Left renal cortex interstitium (tissue), 4 donors: ENCODE data around the gene GPR161. TPM values are rescaled to one million over a fixed set of nuclear protein-coding genes. Genes with fewer than 3 reads are reported as not detected.

Source experiments
- DNase-seq, 4 donors: peaks; one replicate each; pipeline ENCODE4 v3.0.0-alpha.2; 2013; ENCODE audit warnings: low read depth in 4 of 4, low spot score in 2 of 4, missing footprints in 1 of 4
- polyA plus RNA-seq, 4 donors: library from polyadenylated mRNA; unstranded; fragments of 120-200 nt; gene quantifications; one replicate each; pipeline ENCODE4 v1.2.1, GENCODE V29; 2013; ENCODE audit not compliant: insufficient read length in 4 of 4

The GPR161 gene
- polyA plus RNA-seq, 4 donors, result 19.1 to 20.7 (median 20.4) TPM

DNA sequence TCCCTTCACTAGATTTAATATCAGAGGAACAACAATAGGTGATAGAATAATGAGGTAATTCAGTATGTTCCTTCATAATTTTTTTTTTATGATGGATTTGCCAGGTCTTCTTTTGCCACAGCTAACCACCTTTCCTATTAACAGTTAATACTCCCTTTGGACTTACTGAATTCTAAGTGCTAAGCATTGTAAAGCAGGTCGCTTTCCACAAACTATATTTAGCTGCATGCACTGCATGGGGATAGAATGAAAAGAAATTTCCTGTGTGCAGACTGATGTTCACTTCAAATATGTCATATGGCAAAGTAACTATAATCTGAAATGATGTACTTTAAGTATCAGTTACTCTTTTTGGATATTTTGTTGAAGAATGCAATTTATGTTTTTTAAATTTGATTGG, 85.8 kb downstream of the GPR161 start:
- DNase-seq, result no peak

DNA sequence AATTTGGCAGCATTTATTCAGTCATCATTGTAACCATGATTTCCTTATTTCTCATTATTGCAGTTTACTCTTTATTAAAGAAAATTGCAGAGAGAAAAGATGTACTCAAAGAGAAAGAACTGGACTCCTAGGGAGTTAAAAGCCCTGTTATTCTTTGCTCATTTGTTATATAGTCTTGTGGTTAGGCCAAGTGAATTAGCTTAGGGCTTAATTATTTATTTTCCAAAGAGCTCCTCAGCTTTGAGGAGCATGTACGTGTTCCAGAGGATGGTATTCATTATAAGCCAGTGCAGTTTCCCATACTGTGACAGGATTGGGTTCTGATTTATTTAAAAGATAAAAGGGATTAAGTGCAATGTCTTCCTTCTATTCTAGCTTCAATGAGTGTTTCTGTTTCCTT, 86.4 kb downstream of the GPR161 start:
- no peak for DNase-seq

DNA sequence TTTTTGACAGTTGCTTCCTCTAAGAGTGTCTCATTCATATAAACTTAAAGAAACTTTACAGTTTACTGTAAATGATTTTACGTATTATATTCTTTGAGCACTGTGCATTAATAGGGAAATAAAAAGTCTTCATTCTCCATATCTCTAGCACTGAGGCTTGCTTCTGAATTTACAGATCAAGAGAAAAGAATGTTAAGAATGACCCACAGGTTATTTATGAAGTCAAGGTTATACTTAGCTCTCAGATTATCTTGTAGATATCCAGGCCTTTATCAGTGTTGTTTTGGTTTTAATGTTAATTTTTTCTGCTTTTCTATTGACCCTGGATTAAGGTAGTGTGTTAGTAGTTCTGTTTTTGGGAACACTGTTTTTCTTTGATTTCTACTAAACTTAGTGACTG, 91.4 kb downstream of the GPR161 start:
- no peak for DNase-seq

DNA sequence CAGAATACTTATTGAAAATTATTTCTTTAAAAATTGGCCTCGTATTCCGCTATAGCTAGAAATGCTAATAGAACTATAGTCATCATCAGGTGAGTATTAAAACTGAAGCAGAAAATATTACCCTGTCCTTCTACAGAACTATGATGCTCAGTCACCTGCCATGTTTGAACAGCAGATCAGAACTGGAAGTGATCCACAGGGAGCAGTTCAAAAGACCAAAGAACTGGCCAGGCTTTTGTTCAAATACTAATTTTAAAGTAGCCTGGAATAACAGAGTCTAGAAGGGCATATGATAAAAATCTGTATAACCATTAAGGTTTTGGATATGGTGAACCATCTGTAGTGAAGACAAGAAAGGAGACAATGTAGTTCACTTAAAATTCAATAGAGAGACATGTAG, 94.4 kb downstream of the GPR161 start:
- no peak for DNase-seq

DNA sequence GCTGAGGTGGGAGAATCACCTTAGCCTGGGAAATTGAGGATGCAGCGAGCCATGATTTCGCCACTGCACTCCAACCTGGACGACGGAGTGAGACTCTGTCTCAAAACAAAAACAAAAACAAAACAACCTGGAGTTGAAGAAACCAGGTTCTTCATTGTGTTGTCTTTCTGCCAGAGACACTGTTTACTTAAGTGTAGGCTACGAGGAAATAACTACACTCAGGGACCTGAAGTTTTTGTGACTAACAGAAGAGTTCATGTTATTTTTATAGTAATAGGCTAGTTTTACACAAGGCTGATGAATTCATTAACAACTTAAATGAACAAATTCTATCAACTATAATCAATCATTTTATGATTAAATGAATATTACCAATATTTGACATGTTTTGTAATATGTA, 101.4 kb downstream of the GPR161 start:
- no peak for DNase-seq

DNA sequence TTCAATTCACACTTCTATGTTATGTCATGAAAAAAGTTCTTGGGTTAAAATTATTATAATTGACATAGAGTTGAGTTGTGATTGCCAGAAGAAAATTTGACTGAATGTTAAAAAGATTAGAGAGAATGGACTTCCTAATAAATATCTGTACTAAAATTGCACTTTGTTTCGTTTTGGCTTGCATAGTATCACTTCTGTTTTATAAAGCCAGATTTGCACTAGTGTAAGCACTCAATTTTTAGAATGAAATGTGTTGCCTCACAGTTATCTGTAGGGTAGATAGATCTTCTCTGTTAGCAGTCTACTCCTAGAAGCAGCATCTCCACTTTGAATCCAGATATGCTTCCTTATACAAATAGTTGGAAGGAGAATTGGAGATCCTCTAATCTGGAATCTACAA, 104.7 kb downstream of the GPR161 start:
- no peak for DNase-seq

DNA sequence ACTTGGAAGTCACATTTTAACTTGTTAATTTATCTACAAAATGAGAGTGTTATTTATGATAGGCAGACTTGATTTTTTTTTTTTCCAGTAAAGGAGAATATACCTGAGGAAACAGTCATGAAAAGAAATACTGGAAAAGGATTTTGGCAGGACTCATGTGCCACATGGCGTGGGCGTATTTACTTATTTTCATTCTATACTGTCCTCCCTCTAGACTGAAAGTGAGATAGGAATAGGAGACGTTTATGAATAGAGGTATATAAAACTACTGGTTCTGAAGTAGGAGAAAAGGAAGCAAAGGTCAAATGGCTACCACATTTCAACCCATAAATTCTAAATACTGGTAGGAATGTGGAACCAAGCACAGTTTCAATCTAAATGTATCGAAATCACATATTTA, 105.1 kb downstream of the GPR161 start:
- DNase-seq, result no peak

DNA sequence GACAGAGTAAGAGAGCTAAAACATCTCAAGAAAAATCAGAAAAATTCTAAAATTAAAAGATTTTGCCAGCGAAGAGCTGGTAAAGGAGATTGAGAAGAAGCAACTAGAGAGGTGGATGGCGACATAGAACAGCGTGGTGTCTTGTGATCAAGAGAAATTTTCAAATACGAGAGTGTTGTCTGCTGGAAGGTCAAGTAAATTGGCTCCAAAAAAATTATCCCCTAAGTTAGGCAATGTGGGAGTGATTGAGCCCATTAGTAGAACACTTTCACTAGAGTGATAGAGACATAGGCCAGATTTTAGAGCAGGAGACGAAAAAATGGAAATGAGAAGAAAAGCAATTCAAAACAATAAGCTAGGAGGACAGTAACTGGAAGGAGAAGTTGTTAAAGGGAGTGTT, 105.5 kb downstream of the GPR161 start:
- no peak for DNase-seq

Other genes with a start within 250 kb of the GPR161 start
- 1 to 10 TPM in 1 of 4 donors, under 1 TPM in 3; 0.19 to 1.2 (median 0.61) TPM for gene ADCY10, start 222.8 kb downstream of the GPR161 start, polyA plus RNA-seq
- 10 to 100 TPM; 77.0 to 89.1 (median 82.8) TPM for gene DCAF6, start 200.2 kb downstream of the GPR161 start, polyA plus RNA-seq
- 100 to 1,000 TPM; 172 to 207 (median 191) TPM for gene MPC2, start 199.9 kb downstream of the GPR161 start, polyA plus RNA-seq
- gene TIPRL, start 42.0 kb upstream of the GPR161 start, polyA plus RNA-seq, result 10 to 100 TPM; 41.0 to 50.9 (median 47.7) TPM
- 10 to 100 TPM; 12.2 to 23.1 (median 17.3) TPM for gene SFT2D2, start 89.1 kb upstream of the GPR161 start, polyA plus RNA-seq
- gene TBX19, start 143.9 kb upstream of the GPR161 start, polyA plus RNA-seq, result 1 to 10 TPM; 2.2 to 4.0 (median 2.9) TPM